Fibroblast of villous mesenchyme (primary cell): ENCODE data around the gene BAIAP2L1. TPM values are rescaled to one million over a fixed set of nuclear protein-coding genes. Genes with fewer than 3 reads are reported as not detected.

Source experiments
- DNase-seq: peaks from one replicate; pipeline ENCODE4 v3.0.0-alpha.2; 2010; ENCODE audit warnings: low read depth
- H3K4me3 ChIP-seq: 2 replicates; pipeline ENCODE4 v1.5.1; 2011; ENCODE audit warnings: low read depth, mild to moderate bottlenecking, low read length
- total RNA-seq: library from RNA; depleted of rRNA; stranded (reverse); fragments of >200 nt; gene quantifications from 2 replicates; pipeline ENCODE4 v1.2.3, GENCODE V29; 2012
- TF ChIP-seq, protein P1 (sequence below): IDR thresholded peaks from 2 replicates; pipeline ENCODE4 v1.5.1; 2012; ENCODE audit warnings: low read depth, mild to moderate bottlenecking, low read length; ENCODE audit not compliant: insufficient read depth

The BAIAP2L1 gene
- total RNA-seq, 1 donor, result 9.1 TPM

DNA sequence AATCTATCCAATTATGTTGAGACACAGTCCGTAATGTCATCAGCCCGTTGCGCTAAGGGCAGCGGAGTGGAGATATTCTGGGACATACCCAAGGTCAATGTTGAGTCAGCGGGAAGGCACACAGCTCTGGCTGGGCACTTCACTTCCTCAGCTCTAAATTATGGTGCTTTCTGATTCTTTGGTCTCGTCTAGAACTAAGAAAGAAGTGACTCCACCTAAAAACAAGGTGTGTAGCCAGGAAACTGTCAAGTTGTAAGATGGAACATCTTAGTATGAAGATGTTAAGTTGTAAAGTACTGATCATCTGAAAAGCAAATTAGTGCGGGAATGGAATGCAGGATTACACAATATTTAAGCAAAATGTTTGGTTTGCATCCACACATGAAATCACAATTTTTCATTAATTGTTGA is 43.1 kb downstream of the BAIAP2L1 start:
- TF ChIP-seq, protein P1, sequence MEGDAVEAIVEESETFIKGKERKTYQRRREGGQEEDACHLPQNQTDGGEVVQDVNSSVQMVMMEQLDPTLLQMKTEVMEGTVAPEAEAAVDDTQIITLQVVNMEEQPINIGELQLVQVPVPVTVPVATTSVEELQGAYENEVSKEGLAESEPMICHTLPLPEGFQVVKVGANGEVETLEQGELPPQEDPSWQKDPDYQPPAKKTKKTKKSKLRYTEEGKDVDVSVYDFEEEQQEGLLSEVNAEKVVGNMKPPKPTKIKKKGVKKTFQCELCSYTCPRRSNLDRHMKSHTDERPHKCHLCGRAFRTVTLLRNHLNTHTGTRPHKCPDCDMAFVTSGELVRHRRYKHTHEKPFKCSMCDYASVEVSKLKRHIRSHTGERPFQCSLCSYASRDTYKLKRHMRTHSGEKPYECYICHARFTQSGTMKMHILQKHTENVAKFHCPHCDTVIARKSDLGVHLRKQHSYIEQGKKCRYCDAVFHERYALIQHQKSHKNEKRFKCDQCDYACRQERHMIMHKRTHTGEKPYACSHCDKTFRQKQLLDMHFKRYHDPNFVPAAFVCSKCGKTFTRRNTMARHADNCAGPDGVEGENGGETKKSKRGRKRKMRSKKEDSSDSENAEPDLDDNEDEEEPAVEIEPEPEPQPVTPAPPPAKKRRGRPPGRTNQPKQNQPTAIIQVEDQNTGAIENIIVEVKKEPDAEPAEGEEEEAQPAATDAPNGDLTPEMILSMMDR, result no peak
- peak; percentile 79 for DNase-seq
- H3K4me3 ChIP-seq, result no peak overlapping the region

DNA sequence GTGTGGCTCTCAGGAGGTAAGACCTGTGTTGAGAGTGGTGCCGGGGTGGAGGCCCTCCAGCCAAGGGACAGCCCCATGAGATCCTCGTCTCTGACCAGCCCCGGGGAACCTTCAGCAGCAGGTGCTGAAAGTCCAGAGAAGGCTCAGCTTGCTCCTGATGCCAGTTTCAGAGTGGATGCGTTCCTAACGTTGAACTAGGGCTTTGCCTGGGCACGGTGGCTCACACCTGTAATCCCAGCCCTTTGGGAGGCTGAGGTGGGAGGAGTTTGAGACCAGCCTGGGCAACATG is 45.7 kb downstream of the BAIAP2L1 start:
- TF ChIP-seq, protein P1, result no peak
- H3K4me3 ChIP-seq, result no peak overlapping the region

DNA sequence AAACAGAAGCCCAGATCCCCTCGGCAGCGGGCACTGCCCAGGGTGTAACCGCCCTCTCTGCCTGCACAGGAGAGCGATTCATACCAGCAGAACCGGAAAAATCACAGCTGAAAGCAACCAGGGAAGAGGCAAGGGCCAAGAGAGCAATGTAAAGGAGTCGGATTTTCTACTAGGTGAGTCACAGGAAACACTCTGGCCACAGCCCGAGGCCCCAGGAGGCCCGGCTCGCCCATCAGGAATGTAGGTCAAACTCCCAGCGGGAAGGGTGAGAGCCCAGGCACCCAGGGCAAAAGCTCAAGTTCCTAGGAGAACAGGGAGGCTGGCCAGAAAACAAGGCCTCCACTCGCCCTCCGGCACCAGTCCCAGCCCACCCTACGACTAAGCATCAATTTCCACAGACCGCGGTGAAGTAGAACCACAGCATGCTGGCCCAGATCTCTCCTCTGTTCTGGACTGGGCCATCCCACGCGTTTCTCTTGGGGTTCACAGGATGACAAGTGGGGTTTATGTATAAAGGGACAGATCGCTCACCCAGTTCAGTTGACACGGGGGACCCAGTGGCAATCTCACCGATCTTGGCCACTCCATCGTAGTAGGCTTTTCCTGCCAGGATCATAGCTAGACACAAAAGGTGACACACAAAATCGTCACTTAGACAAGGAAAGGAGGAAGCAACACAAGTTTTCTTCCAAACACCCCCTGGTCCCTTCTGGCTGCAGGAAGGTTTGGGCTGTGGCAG is 46.2 kb downstream of the BAIAP2L1 start:
- TF ChIP-seq, protein P1, result no peak
- DNase-seq, result peak; percentile 86
- no peak overlapping the region for H3K4me3 ChIP-seq

More for the DNA sequence above, 45.7 kb downstream of the BAIAP2L1 start:
- DNase-seq, result no peak

DNA sequence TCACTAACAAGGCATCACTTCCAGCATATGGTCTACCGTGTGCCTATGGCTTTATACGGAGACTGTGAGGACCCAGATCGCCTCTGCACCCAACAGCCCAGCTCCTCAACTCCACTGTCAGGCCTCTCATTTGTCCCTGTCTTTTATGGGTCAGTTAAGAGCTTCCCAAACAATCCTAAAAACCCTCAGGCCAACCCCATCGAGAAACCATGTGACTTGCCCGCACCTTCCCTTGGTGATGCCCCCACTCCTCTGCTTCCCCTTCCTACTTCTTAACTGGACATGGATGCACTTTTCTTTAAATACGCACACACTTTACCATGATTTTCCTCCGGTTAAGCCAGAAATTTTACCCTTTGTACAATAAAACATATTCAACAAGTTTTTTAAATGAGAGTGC is 46.8 kb downstream of the BAIAP2L1 start:
- H3K4me3 ChIP-seq, result no peak overlapping the region
- TF ChIP-seq, protein P1, result no peak
- no peak for DNase-seq

DNA sequence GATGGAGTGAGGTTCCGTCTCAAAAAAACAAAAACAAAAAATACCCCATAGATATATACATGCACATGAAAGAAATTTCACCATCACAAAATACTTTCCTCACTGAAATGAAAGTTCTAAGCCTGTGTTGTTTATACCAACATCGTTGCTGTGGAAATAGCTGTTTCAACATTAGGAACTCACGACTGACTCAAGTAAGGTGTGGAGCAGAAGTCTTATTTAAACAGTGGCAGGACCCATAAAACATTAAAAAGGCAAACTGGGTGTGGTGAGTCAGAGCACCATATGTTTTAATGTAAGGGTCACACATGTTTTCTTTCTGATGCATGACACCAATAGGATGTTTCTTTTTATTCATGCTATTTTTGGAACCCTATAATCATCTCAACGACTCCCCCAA is 48.3 kb downstream of the BAIAP2L1 start:
- DNase-seq, result peak; percentile 96
- TF ChIP-seq, protein P1, result no peak
- no peak overlapping the region for H3K4me3 ChIP-seq

DNA sequence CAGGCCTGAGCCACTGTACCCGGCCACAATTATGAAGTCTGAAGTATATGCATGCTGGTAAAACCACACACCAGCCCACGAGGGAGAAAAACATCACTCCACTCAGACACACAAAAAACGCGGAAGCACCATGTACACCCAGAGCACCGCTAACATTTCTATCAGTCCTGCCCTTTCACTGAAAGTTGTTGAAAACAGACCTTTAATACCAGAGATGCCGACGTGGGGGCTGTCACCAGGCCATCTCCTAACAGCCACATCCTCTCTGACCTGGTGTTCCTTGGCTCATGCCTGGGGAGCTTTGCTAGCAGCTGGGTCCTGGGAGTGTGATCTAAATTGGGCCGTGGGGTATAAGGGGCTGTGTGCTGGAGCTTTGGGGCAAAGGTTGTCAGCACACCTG is 49.8 kb downstream of the BAIAP2L1 start:
- DNase-seq, result no peak
- no peak overlapping the region for H3K4me3 ChIP-seq
- TF ChIP-seq, protein P1, result no peak
